C4-2B (cell line): ENCODE results near the gene DIAPH2.

ENCODE experiments used
- H3K27ac ChIP-seq: fragments of 450-650 bp; 2 replicates; pipeline ENCODE4 v1.5.1; 2017
- ZFX ChIP-seq: fragments of 450-650 bp; IDR thresholded peaks from 2 replicates; pipeline ENCODE4 v1.6.1; 2017
- TF ChIP-seq, protein P1 (sequence below): fragments of 450-650 bp; conservative IDR thresholded peaks from 2 replicates; pipeline ENCODE4 v1.5.1; 2017; ENCODE audit warnings: mild to moderate bottlenecking

DIAPH2 gene

GRCh38 chrX:96700625-96701024 is 16.0 kb downstream of the DIAPH2 start:
- TF ChIP-seq, protein P1, sequence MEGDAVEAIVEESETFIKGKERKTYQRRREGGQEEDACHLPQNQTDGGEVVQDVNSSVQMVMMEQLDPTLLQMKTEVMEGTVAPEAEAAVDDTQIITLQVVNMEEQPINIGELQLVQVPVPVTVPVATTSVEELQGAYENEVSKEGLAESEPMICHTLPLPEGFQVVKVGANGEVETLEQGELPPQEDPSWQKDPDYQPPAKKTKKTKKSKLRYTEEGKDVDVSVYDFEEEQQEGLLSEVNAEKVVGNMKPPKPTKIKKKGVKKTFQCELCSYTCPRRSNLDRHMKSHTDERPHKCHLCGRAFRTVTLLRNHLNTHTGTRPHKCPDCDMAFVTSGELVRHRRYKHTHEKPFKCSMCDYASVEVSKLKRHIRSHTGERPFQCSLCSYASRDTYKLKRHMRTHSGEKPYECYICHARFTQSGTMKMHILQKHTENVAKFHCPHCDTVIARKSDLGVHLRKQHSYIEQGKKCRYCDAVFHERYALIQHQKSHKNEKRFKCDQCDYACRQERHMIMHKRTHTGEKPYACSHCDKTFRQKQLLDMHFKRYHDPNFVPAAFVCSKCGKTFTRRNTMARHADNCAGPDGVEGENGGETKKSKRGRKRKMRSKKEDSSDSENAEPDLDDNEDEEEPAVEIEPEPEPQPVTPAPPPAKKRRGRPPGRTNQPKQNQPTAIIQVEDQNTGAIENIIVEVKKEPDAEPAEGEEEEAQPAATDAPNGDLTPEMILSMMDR, result no peak
- TF ChIP-seq ZFX, result no peak
- no peak overlapping the region for H3K27ac ChIP-seq

DNA sequence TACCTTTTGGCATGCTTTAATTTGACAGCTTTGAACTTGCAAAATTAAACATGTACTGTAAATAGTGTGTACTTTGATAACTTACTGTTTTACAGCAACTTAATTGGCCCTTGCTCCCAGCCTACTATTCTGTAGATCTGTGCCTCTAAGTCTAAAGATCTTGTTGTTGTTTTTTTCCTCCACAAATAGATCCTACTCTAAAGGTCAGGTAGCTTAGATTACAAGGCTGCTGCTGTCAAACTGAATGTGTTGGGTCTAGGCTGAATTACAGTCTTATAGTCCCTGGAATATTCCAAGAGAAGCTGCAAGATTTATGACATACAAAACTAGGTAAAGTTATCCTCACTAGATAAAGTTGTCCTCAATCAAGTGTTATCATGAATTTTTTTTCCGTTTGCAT is 18.7 kb downstream of the DIAPH2 start:
- no peak overlapping the region for H3K27ac ChIP-seq
- no peak for TF ChIP-seq ZFX
- TF ChIP-seq, protein P1, result no peak

GRCh38 chrX:96703816-96704215 is 19.2 kb downstream of the DIAPH2 start:
- TF ChIP-seq ZFX, result no peak
- TF ChIP-seq, protein P1, result no peak

DNA sequence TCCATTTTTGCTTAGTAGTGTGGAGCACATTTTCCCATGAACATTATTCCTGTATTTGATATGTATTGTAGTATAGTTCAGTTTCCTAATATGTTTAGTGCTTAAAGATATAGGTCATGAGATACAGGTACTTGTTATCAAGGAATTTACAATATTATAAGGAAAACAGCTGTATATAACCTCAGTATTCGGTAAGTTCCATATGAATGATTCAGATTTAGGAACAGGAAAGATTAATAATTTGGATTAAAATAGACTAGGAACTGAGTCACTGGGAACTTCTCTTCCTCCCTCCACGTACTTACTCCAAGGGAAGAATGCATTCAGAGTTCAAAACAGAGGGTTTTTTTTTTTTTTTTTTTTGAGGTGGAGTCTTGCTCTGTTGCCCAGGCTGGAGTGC is 20.0 kb downstream of the DIAPH2 start:
- H3K27ac ChIP-seq, result no peak overlapping the region
- TF ChIP-seq ZFX, result no peak
- TF ChIP-seq, protein P1, result no peak

More at GRCh38 chrX:96703816-96704215, 19.2 kb downstream of the DIAPH2 start:
- no peak overlapping the region for H3K27ac ChIP-seq

- no peak overlapping the region for H3K27ac ChIP-seq
- TF ChIP-seq ZFX, result no peak
- TF ChIP-seq, protein P1, result no peak
These were observed 21.3 kb downstream of the DIAPH2 start for GRCh38 chrX:96705905-96706304.

DNA sequence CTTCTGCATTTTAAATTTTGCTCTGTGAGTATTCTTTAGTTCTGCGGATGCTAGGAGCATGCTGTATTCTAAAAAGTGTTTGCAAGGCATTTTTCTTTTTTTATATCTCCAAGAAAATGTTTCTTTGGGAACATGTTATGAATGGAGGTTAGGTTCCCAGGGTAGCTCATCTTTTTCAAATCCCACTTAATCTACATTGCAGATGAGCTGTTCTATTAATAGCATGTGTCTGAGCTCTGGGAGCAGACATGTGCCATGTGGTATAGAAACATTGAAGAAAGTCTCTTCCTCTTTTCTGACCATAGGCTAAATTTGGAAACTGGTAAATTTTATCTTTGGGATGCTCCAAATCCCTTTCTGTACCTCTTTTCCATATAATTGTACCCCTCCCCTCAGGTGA is 23.2 kb downstream of the DIAPH2 start:
- no peak for TF ChIP-seq ZFX
- TF ChIP-seq, protein P1, result no peak
- no peak overlapping the region for H3K27ac ChIP-seq

GRCh38 chrX:96710031-96710430 is 25.4 kb downstream of the DIAPH2 start:
- no peak overlapping the region for H3K27ac ChIP-seq
- no peak for TF ChIP-seq ZFX
- TF ChIP-seq, protein P1, result no peak
